Chondrocyte (in vitro differentiated cells): ENCODE results near the gene ADCYAP1R1. TPM values are rescaled to one million over a fixed set of nuclear protein-coding genes. Genes with fewer than 3 reads are reported as not detected.

Experiments
- DNase-seq: peaks from one replicate; pipeline ENCODE4 v3.0.0; 2021; ENCODE audit warnings: mixed read lengths, low spot score
- H3K27ac Mint-ChIP-seq: one replicate; pipeline ENCODE4 v1.8.0; 2021; ENCODE audit warnings: mild to moderate bottlenecking, moderate library complexity, mixed read lengths; ENCODE audit not compliant: unreplicated experiment
- H3K27me3 Mint-ChIP-seq: 2 replicates; pipeline ENCODE4 v1.8.0; 2021; ENCODE audit warnings: low read depth, mixed read lengths
- H3K36me3 Mint-ChIP-seq: 2 replicates; pipeline ENCODE4 v1.8.0; 2021; ENCODE audit warnings: low read depth, mixed read lengths
- H3K4me1 Mint-ChIP-seq: 2 replicates; pipeline ENCODE4 v1.8.0; 2021; ENCODE audit warnings: low read depth, mild to moderate bottlenecking, mixed read lengths
- H3K4me3 Mint-ChIP-seq: one replicate; pipeline ENCODE4 v1.8.0; 2021; ENCODE audit warnings: mild to moderate bottlenecking, moderate library complexity, mixed read lengths; ENCODE audit not compliant: unreplicated experiment
- H3K9me3 Mint-ChIP-seq: 2 replicates; pipeline ENCODE4 v1.8.0; 2021; ENCODE audit warnings: low read depth, mixed read lengths
- total RNA-seq: library from RNA; stranded (reverse); gene quantifications from 3 replicates; pipeline ENCODE4 v1.2.1, GENCODE V29; 2021
- TF ChIP-seq, protein P1 (sequence below): fragments of 200-600 bp; sonication (generic); IDR thresholded peaks from 2 replicates; pipeline ENCODE4 v1.5.0; 2021; ENCODE audit warnings: antibody characterized with exemption, mild to moderate bottlenecking, moderate library complexity

The ADCYAP1R1 gene
- total RNA-seq, 1 donor from 2014 or later: not detected

GRCh38 chr7:31099451-31100444 lies 47.6 kb downstream of the ADCYAP1R1 start:
- no peak for DNase-seq
- Mint-ChIP-seq H3K27me3 (peaks cover 65% of the 10 kb centered on the region), H3K36me3 (no peaks in the 10 kb centered on the region), H3K9me3 (no peaks in the 10 kb centered on the region), H3K4me3 (no peak overlapping the region), H3K4me1 (no peaks in the 10 kb centered on the region), H3K27ac (no peak overlapping the region)
- TF ChIP-seq, protein P1, sequence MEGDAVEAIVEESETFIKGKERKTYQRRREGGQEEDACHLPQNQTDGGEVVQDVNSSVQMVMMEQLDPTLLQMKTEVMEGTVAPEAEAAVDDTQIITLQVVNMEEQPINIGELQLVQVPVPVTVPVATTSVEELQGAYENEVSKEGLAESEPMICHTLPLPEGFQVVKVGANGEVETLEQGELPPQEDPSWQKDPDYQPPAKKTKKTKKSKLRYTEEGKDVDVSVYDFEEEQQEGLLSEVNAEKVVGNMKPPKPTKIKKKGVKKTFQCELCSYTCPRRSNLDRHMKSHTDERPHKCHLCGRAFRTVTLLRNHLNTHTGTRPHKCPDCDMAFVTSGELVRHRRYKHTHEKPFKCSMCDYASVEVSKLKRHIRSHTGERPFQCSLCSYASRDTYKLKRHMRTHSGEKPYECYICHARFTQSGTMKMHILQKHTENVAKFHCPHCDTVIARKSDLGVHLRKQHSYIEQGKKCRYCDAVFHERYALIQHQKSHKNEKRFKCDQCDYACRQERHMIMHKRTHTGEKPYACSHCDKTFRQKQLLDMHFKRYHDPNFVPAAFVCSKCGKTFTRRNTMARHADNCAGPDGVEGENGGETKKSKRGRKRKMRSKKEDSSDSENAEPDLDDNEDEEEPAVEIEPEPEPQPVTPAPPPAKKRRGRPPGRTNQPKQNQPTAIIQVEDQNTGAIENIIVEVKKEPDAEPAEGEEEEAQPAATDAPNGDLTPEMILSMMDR: no peak

- Mint-ChIP-seq H3K4me1 (no peaks in the 10 kb centered on the region), H3K36me3 (no peaks in the 10 kb centered on the region), H3K4me3 (no peak overlapping the region), H3K27me3 (peaks cover 68% of the 10 kb centered on the region), H3K27ac (no peak overlapping the region), H3K9me3 (no peaks in the 10 kb centered on the region)
- DNase-seq: no peak
- TF ChIP-seq, protein P1: no peak
Observed at GRCh38 chr7:31100445-31100844, 48.3 kb downstream of the ADCYAP1R1 start.

GRCh38 chr7:31100871-31101270 lies 48.8 kb downstream of the ADCYAP1R1 start:
- no peak overlapping the region for H3K4me3 Mint-ChIP-seq
- H3K4me1 Mint-ChIP-seq: no peaks in the 10 kb centered on the region
- H3K36me3 Mint-ChIP-seq: no peaks in the 10 kb centered on the region
- H3K27me3 Mint-ChIP-seq: peaks cover 65% of the 10 kb centered on the region
- no peak overlapping the region for H3K27ac Mint-ChIP-seq
- no peaks in the 10 kb centered on the region for H3K9me3 Mint-ChIP-seq
- no peak for DNase-seq
- TF ChIP-seq, protein P1: no peak

GRCh38 chr7:31101544-31101943 lies 49.4 kb downstream of the ADCYAP1R1 start:
- H3K36me3 Mint-ChIP-seq: no peaks in the 10 kb centered on the region
- peaks cover 60% of the 10 kb centered on the region for H3K27me3 Mint-ChIP-seq
- H3K4me1 Mint-ChIP-seq: no peaks in the 10 kb centered on the region
- no peak overlapping the region for H3K27ac Mint-ChIP-seq
- no peak for DNase-seq
- H3K9me3 Mint-ChIP-seq: no peaks in the 10 kb centered on the region
- TF ChIP-seq, protein P1: no peak
- H3K4me3 Mint-ChIP-seq: no peak overlapping the region

GRCh38 chr7:31102151-31102972 lies 50.3 kb downstream of the ADCYAP1R1 start:
- DNase-seq: no peak
- Mint-ChIP-seq H3K27me3 (peaks cover 52% of the 10 kb centered on the region), H3K36me3 (no peaks in the 10 kb centered on the region)

More at GRCh38 chr7:31102151-31102972, 50.3 kb downstream of the ADCYAP1R1 start:
- Mint-ChIP-seq H3K9me3 (no peaks in the 10 kb centered on the region), H3K4me1 (no peaks in the 10 kb centered on the region), H3K27ac (no peak overlapping the region), H3K4me3 (no peak overlapping the region)
- TF ChIP-seq, protein P1: no peak
